ENCODE measurements around the gene PALLD.

The PALLD gene

DNA sequence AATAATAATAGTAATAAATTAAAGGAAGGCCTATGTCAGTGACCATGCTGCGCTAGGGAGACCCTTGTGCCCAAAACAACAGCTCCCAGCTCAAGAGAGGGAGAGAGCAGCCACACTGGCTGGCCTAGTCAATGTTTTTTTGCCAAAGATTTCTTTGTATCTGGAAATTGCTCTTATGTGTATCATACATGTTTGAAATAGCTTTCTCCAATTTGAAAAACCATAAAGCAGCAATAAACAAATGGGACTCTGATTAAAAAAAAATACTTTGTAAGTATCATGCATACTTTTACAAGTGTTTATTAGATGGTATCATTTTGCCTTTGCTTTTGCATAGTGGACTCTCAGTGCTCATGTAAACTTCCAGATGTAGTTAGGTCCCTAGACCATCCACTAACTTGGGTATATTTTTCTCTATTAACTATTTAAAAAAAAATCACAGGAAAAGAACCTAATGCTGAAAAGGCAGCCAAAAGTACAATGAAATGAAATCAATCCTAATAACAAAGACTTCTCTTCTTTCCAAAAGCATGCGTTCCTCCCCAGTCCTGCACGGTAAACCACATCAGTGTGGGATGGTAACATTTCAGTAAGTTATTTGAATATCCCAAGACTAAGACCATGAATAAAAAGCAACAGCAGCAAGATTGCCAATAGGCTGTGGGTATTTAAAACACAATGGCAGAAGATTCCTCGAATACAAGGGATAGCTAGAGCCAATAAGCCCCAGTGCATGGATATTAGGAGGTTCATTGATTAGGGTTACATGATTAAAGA lies 117.6 kb downstream of the PALLD start:
- Histone ChIP-seq H3K9ac (ENCODE audit: low read depth, low read length) (no peak overlapping the region), H3K27me3 (ENCODE audit: control insufficient read depth, insufficient read depth, low read length) (no peaks in the 10 kb centered on the region), H3K36me3 (ENCODE audit: control insufficient read depth, insufficient read depth, low read length) (no peaks in the 10 kb centered on the region), H3K4me3 (ENCODE audit: low read depth, low read length) (no peak overlapping the region), H3K4me1 (ENCODE audit: control insufficient read depth, insufficient read depth, low read length) (peaks cover 21% of the 10 kb centered on the region), H3K9me3 (ENCODE audit: control insufficient read depth, insufficient read depth, low read length) (no peaks in the 10 kb centered on the region), H3K27ac (ENCODE audit: low read depth, low read length) (no peak overlapping the region)

DNA sequence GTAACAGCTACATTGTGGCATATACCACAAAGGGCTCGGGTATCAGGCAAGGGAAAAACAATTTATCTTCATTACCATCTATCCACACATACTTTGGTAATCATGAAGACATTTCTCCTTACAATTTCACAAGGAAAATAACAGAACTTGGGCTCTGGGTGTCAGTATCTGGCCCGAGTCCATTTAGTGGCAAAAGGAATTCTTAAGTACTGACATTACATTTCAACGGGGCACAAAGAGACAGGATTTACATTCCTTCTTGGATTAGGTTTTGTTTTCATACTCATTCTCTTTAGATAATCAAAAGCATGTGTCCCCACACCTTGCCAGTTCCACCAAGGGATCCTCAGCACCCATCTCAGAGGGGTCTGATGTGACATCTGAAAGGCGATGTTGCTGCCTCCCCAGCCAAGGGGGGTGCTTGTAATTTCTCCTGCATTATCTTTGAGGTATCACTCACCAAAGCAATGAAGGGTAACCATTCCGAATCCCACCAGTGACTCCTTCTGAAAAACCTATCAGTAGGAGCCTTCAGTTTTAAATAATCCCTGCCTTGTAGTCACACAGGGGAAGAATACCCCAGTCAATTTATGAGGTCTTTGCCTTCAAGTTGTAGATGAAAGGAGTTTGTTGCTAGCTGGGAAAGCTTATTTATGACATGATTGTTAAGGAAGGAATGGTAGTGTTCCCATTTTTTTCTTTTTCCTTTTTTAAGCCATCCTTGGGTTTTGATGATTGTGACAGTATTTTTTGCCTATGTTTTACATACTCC lies 118.6 kb downstream of the PALLD start:
- H3K4me1 ChIP-seq (ENCODE audit: control insufficient read depth, insufficient read depth, low read length) = peaks cover 21% of the 10 kb centered on the region
- no peak overlapping the region for H3K4me3 ChIP-seq (ENCODE audit: low read depth, low read length)
- no peak overlapping the region for H3K9ac ChIP-seq (ENCODE audit: low read depth, low read length)
- no peaks in the 10 kb centered on the region for H3K36me3 ChIP-seq (ENCODE audit: control insufficient read depth, insufficient read depth, low read length)
- peak overlapping the region; percentile 42 for H3K27ac ChIP-seq (ENCODE audit: low read depth, low read length)
- no peaks in the 10 kb centered on the region for H3K9me3 ChIP-seq (ENCODE audit: control insufficient read depth, insufficient read depth, low read length)
- H3K27me3 ChIP-seq (ENCODE audit: control insufficient read depth, insufficient read depth, low read length) = no peaks in the 10 kb centered on the region

DNA sequence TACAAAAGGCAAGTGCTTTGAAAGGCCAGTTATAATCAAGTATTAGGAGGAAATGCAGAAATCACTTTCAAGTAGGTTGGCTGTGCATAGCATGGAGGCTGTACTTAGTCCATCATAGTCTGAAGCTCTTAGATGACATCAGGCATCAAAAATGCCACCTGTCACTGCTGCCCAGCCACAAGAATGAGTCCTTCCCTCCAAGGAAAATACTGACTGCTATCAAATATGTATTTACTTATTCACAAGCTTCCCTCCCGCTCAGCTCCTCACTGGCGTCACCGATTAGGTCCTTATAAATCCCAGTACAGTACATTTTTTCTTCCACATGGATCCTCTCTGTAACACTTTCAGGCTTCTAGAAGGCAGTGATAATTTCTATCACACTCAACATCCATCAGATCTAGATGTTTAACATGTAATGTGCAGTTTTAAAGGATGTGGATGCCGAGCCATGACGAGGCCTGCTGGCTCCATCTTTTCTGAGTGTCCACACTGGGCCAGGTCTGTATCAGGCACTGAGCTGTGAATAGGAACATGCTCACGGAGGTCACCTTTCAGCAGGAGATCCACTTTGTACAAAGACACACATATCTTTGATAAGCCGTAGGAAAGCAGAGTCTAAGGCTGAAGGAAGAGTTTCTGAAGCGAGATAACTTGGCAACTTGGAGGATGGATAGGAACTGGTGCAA lies 121.9 kb downstream of the PALLD start:
- H3K4me1 ChIP-seq (ENCODE audit: control insufficient read depth, insufficient read depth, low read length) = peaks cover 35% of the 10 kb centered on the region

DNA sequence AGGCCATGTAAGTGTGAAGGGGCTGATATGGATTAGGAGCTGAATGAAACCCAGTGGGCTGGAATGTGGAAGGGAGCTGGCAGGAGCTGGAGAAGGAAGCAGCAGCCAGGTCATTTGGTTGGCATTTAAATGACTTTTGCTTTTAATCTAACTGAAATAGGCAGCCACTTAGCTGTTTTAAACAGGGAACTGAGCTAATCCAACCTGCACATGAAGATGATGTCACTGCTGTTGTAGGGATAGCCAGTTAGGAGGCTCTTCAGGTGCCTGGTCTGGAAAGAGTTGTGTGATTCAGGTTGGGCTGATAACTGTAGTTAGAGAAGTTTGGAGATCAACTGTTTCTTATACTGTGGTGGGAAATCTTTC lies 122.4 kb downstream of the PALLD start:
- Histone ChIP-seq H3K27ac (ENCODE audit: low read depth, low read length) (no peak overlapping the region), H3K4me1 (ENCODE audit: control insufficient read depth, insufficient read depth, low read length) (peaks cover 35% of the 10 kb centered on the region), H3K27me3 (ENCODE audit: control insufficient read depth, insufficient read depth, low read length) (no peaks in the 10 kb centered on the region), H3K36me3 (ENCODE audit: control insufficient read depth, insufficient read depth, low read length) (no peaks in the 10 kb centered on the region), H3K9me3 (ENCODE audit: control insufficient read depth, insufficient read depth, low read length) (no peaks in the 10 kb centered on the region), H3K9ac (ENCODE audit: low read depth, low read length) (no peak overlapping the region), H3K4me3 (ENCODE audit: low read depth, low read length) (no peak overlapping the region)

More for the DNA sequence above, 121.9 kb downstream of the PALLD start:
- H3K27me3 ChIP-seq (ENCODE audit: control insufficient read depth, insufficient read depth, low read length) = no peaks in the 10 kb centered on the region
- H3K27ac ChIP-seq (ENCODE audit: low read depth, low read length) = no peak overlapping the region
- H3K4me3 ChIP-seq (ENCODE audit: low read depth, low read length) = no peak overlapping the region
- H3K9ac ChIP-seq (ENCODE audit: low read depth, low read length) = no peak overlapping the region
- H3K36me3 ChIP-seq (ENCODE audit: control insufficient read depth, insufficient read depth, low read length) = no peaks in the 10 kb centered on the region
- H3K9me3 ChIP-seq (ENCODE audit: control insufficient read depth, insufficient read depth, low read length) = no peaks in the 10 kb centered on the region

DNA sequence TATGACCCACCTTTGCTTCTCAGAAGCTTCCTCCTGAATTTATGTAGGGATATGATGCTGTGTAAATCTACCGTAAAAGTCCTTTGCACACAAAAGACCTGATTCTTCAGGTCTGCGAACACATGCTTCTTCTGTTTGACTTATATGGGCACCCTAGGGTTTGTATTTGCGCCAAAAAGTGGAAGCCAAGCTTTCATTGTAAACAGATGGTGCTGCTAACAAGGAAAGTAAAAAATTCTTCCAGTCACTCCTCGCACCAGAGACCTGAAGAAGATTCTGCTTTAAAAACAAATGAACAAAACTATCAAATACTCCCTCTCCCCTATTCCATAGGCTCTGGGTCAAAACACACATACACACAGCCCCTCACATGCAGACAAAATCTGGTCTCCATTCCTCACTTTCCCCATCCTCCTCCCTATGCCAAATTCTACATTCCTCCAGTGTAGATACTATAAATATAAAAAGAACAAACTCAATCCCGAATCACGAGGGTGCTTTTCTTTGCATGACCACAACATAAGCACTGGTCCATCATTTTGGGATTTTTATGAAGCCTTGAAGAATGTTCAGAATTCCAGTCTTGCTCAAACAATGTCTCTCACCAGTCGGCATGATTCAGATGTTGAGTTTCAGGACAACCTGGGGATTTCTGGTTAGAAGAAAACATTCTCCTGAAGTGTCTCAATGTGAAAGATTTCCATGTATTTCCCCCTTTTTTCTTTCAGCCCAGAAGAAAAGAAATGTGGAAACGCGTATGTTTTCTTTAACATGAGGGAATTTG lies 125.1 kb downstream of the PALLD start:
- H3K36me3 ChIP-seq (ENCODE audit: control insufficient read depth, insufficient read depth, low read length) = no peaks in the 10 kb centered on the region
- no peak overlapping the region for H3K27ac ChIP-seq (ENCODE audit: low read depth, low read length)
- H3K9ac ChIP-seq (ENCODE audit: low read depth, low read length) = no peak overlapping the region

DNA sequence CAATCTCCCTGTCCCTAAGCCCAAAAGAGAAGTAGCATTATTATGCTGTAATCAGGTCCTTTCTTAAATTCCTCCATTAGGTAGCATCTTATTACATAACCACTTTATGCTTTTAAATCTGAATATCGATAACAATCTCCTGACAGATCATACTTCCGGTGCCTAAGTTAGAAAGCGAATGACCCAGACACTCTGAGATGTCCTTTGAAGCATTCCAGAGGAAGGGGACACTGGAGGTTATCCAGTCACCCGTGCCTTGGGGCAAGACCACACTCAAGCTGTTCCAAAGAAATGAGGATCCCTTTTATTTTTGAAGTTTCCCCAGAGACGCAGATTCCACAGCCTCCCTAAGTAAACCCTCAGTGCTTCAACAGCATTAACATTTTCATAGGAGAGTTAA lies 125.7 kb downstream of the PALLD start:
- Histone ChIP-seq H3K27ac (ENCODE audit: low read depth, low read length) (no peak overlapping the region), H3K9ac (ENCODE audit: low read depth, low read length) (no peak overlapping the region), H3K27me3 (ENCODE audit: control insufficient read depth, insufficient read depth, low read length) (no peaks in the 10 kb centered on the region), H3K36me3 (ENCODE audit: control insufficient read depth, insufficient read depth, low read length) (no peaks in the 10 kb centered on the region), H3K4me1 (ENCODE audit: control insufficient read depth, insufficient read depth, low read length) (peaks cover 14% of the 10 kb centered on the region; the same call in 1 of the 2 replicates), H3K9me3 (ENCODE audit: control insufficient read depth, insufficient read depth, low read length) (no peaks in the 10 kb centered on the region), H3K4me3 (ENCODE audit: low read depth, low read length) (no peak overlapping the region)

More for the DNA sequence above, 125.1 kb downstream of the PALLD start:
- Histone ChIP-seq H3K4me3 (ENCODE audit: low read depth, low read length) (no peak overlapping the region), H3K4me1 (ENCODE audit: control insufficient read depth, insufficient read depth, low read length) (peaks cover 14% of the 10 kb centered on the region; the same call in 1 of the 2 replicates), H3K27me3 (ENCODE audit: control insufficient read depth, insufficient read depth, low read length) (no peaks in the 10 kb centered on the region), H3K9me3 (ENCODE audit: control insufficient read depth, insufficient read depth, low read length) (no peaks in the 10 kb centered on the region)

DNA sequence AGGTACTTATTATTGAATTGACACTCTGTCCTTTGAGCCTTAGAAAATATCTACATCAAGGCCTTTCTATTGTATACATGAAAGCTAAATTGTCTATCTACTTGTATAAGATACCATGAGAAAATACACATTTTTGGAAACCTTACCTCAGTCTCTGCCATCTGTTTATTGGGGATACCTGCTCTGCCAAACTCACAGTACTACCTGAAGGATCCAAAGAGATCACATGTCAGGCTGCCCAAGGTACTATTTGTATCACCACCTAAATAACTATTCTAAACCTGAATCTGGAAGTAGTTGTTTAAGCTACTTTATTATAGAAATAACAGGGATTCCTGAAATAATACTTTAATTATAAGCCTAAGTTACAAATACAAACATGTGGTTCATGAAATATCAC lies 126.2 kb downstream of the PALLD start:
- H3K27ac ChIP-seq (ENCODE audit: low read depth, low read length) = no peak overlapping the region

DNA sequence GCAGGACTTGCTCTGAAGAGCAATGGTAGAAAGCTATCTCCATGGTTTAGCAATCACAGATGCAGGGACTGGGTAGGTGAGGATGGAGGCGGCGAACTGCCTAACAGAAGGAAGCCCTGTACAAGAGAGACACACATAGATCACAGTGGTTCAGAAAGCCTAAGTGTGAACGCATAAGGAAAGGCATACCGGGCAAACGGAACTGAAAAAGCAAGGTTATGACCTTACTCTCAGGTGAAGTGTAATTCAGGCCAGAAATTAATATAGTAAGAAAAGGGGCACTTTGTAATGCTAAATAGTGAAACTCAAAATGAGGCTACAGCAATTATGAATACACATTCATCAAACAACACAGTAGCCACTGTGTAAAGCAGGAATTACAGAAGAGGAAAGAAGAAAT lies 126.6 kb downstream of the PALLD start:
- no peaks in the 10 kb centered on the region for H3K9me3 ChIP-seq (ENCODE audit: control insufficient read depth, insufficient read depth, low read length)
- no peaks in the 10 kb centered on the region for H3K27me3 ChIP-seq (ENCODE audit: control insufficient read depth, insufficient read depth, low read length)
- no peaks in the 10 kb centered on the region for H3K36me3 ChIP-seq (ENCODE audit: control insufficient read depth, insufficient read depth, low read length)
- H3K27ac ChIP-seq (ENCODE audit: low read depth, low read length) = no peak overlapping the region
- H3K4me1 ChIP-seq (ENCODE audit: control insufficient read depth, insufficient read depth, low read length) = peaks cover 14% of the 10 kb centered on the region; the same call in 1 of the 2 replicates
- no peak overlapping the region for H3K9ac ChIP-seq (ENCODE audit: low read depth, low read length)
- no peak overlapping the region for H3K4me3 ChIP-seq (ENCODE audit: low read depth, low read length)

More for the DNA sequence above, 126.2 kb downstream of the PALLD start:
- H3K36me3 ChIP-seq (ENCODE audit: control insufficient read depth, insufficient read depth, low read length) = no peaks in the 10 kb centered on the region
- no peak overlapping the region for H3K9ac ChIP-seq (ENCODE audit: low read depth, low read length)
- no peaks in the 10 kb centered on the region for H3K27me3 ChIP-seq (ENCODE audit: control insufficient read depth, insufficient read depth, low read length)
- no peaks in the 10 kb centered on the region for H3K9me3 ChIP-seq (ENCODE audit: control insufficient read depth, insufficient read depth, low read length)
- H3K4me3 ChIP-seq (ENCODE audit: low read depth, low read length) = no peak overlapping the region
- peaks cover 14% of the 10 kb centered on the region; the same call in 1 of the 2 replicates for H3K4me1 ChIP-seq (ENCODE audit: control insufficient read depth, insufficient read depth, low read length)

DNA sequence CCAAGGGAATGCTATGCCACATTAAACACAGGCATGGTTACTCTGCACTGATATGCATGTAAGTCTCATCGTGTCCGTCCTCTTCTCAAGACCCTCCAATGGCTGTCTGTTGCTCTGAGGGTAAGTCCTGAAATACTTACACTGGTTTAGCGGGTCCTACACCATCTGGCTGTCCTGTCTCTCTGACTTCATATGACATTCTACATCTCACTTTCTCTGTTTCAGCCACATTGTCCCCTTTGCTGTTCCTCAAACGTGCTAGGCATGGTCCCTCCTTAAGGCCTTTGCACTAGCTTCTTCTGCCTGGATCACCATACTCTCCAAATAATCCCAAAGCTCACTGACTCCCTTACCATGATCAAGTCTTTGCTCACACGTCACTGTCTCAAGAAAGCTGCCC lies 131.4 kb downstream of the PALLD start:
- Histone ChIP-seq H3K36me3 (ENCODE audit: control insufficient read depth, insufficient read depth, low read length) (no peaks in the 10 kb centered on the region), H3K4me3 (ENCODE audit: low read depth, low read length) (no peak overlapping the region), H3K9me3 (ENCODE audit: control insufficient read depth, insufficient read depth, low read length) (no peaks in the 10 kb centered on the region), H3K27me3 (ENCODE audit: control insufficient read depth, insufficient read depth, low read length) (peaks cover 14% of the 10 kb centered on the region), H3K27ac (ENCODE audit: low read depth, low read length) (no peak overlapping the region), H3K4me1 (ENCODE audit: control insufficient read depth, insufficient read depth, low read length) (peaks cover 28% of the 10 kb centered on the region), H3K9ac (ENCODE audit: low read depth, low read length) (no peak overlapping the region)

DNA sequence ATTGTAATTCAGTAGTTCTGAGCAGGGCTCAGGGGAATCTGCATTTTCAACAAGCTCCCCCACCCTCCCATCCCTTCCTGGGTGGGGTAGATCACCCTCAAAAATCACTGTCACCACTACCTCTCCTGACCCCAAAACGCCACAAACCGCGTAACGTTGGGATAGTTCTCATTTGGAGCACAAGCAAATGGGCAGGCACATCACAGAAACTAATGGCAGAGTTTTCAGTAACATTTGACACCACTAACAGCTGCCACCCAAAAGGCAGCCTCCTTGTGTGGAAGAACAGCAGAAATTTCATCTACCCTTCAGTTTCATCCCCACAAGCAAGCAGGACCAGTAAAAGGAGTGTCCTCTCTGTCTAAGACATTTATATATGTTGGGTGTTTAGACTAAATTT lies 132.7 kb downstream of the PALLD start:
- H3K27ac ChIP-seq (ENCODE audit: low read depth, low read length) = no peak overlapping the region
- peaks cover 38% of the 10 kb centered on the region for H3K4me1 ChIP-seq (ENCODE audit: control insufficient read depth, insufficient read depth, low read length)
- peaks cover 16% of the 10 kb centered on the region for H3K27me3 ChIP-seq (ENCODE audit: control insufficient read depth, insufficient read depth, low read length)
- H3K4me3 ChIP-seq (ENCODE audit: low read depth, low read length) = no peak overlapping the region
- H3K9me3 ChIP-seq (ENCODE audit: control insufficient read depth, insufficient read depth, low read length) = no peaks in the 10 kb centered on the region
- no peak overlapping the region for H3K9ac ChIP-seq (ENCODE audit: low read depth, low read length)
- H3K36me3 ChIP-seq (ENCODE audit: control insufficient read depth, insufficient read depth, low read length) = no peaks in the 10 kb centered on the region

Measured in HUES48 (cell line).